GM23338 (cell line): ENCODE measurements around the gene MED1. TPM values are rescaled to one million over a fixed set of nuclear protein-coding genes. Genes with fewer than 3 reads are reported as not detected.

Source experiments
- ATAC-seq: fragments of 200-7000 bp; cut with Tn5 transposase; 3 replicates; pipeline ENCODE4 v1.9.1; 2020
- DNase-seq: peaks from one replicate; pipeline ENCODE4 v3.0.0-alpha.2; 2015; ENCODE audit warnings: low spot score
- H2AFZ ChIP-seq: fragments of 200-600 bp; sonication (generic); 2 replicates; pipeline ENCODE4 v1.8.0; 2016; ENCODE audit warnings: antibody characterized with exemption, mild to moderate bottlenecking, moderate library complexity
- H3F3A ChIP-seq: fragments of 200-600 bp; sonication (generic); replicated peaks from 2 replicates; pipeline ENCODE4 v1.8.0; 2017; ENCODE audit warnings: antibody characterized with exemption, mixed run types, low read depth
- H3K27ac ChIP-seq: fragments of 200-600 bp; sonication (generic); 2 replicates; pipeline ENCODE4 v1.6.1; 2016; ENCODE audit warnings: low read depth
- H3K27me3 ChIP-seq: fragments of 200-600 bp; sonication (generic); 2 replicates; pipeline ENCODE4 v1.8.0; 2016; ENCODE audit warnings: mild to moderate bottlenecking, mixed run types, moderate library complexity; ENCODE audit not compliant: insufficient read depth
- H3K36me3 ChIP-seq: fragments of 200-600 bp; sonication (generic); 2 replicates; pipeline ENCODE4 v1.8.0; 2016; ENCODE audit warnings: mild to moderate bottlenecking; ENCODE audit not compliant: insufficient read depth
- H3K4me1 ChIP-seq: fragments of 200-600 bp; sonication (generic); 2 replicates; pipeline ENCODE4 v1.8.0; 2016; ENCODE audit warnings: mild to moderate bottlenecking, moderate library complexity; ENCODE audit not compliant: insufficient read depth
- H3K4me2 ChIP-seq: fragments of 200-600 bp; sonication (generic); 2 replicates; pipeline ENCODE4 v1.7.1; 2017; ENCODE audit warnings: mixed run types
- H3K4me3 ChIP-seq: fragments of 200-600 bp; sonication (generic); 2 replicates; pipeline ENCODE4 v1.6.1; 2016; ENCODE audit warnings: mixed run types
- H3K79me2 ChIP-seq: fragments of 200-600 bp; sonication (generic); replicated peaks from 2 replicates; pipeline ENCODE4 v1.8.0; 2017; ENCODE audit warnings: mild to moderate bottlenecking; ENCODE audit not compliant: insufficient read depth
- H3K9me2 ChIP-seq: fragments of 200-600 bp; sonication (generic); 2 replicates; pipeline ENCODE4 v1.8.0; 2017; ENCODE audit not compliant: insufficient read depth
- H4K20me1 ChIP-seq: fragments of 200-600 bp; sonication (generic); replicated peaks from 2 replicates; pipeline ENCODE4 v1.8.0; 2017; ENCODE audit warnings: mild to moderate bottlenecking; ENCODE audit not compliant: insufficient read depth
- H3K27ac Mint-ChIP-seq: 2 replicates; pipeline ENCODE4 v1.8.0; 2020; ENCODE audit warnings: inconsistent platforms, mild to moderate bottlenecking, moderate library complexity, mixed read lengths
- H3K27me3 Mint-ChIP-seq: 3 replicates; pipeline ENCODE4 v1.8.0; 2022; ENCODE audit warnings: low read depth, mild to moderate bottlenecking, moderate library complexity, mixed read lengths, inconsistent platforms; ENCODE audit not compliant: insufficient read depth, poor library complexity
- H3K36me3 Mint-ChIP-seq: 3 replicates; pipeline ENCODE4 v1.8.0; 2021; ENCODE audit warnings: low read depth, mild to moderate bottlenecking, inconsistent platforms, moderate library complexity, mixed read lengths
- H3K4me1 Mint-ChIP-seq: 3 replicates; pipeline ENCODE4 v1.8.0; 2020; ENCODE audit warnings: mild to moderate bottlenecking, inconsistent platforms, mixed read lengths
- H3K4me3 Mint-ChIP-seq: 3 replicates; pipeline ENCODE4 v1.8.0; 2021; ENCODE audit warnings: moderate library complexity, mild to moderate bottlenecking, inconsistent platforms, mixed read lengths
- H3K9me3 Mint-ChIP-seq: 3 replicates; pipeline ENCODE4 v1.8.0; 2020; ENCODE audit warnings: moderate library complexity, mild to moderate bottlenecking, inconsistent platforms, mixed read lengths
- CREB1 ChIP-seq: fragments of 250-450 bp; sonication (Bioruptor Pico); IDR thresholded peaks from 2 replicates; pipeline ENCODE4 v1.5.0; 2020; ENCODE audit warnings: low read depth, mild to moderate bottlenecking, moderate library complexity
- CTCF ChIP-seq, 2 experiments: fragments of 200-600 bp in 1 of 2; sonication (generic) in 1 of 2; conservative IDR thresholded peaks; 2 replicates each; pipeline versions ENCODE4 v1.5.1 to v1.6.1; 2016 to 2017; ENCODE audit warnings: antibody characterized with exemption in 2 of 2, low read depth in 2 of 2, mild to moderate bottlenecking in 2 of 2, moderate library complexity in 1 of 2
- ETS1 ChIP-seq: IDR thresholded peaks from 2 replicates; pipeline ENCODE4 v1.6.1; 2016; ENCODE audit warnings: antibody characterized with exemption
- EZH2 ChIP-seq: fragments of 200-600 bp; sonication (generic); IDR thresholded peaks from one replicate; pipeline ENCODE4 v1.8.0; 2017; ENCODE audit warnings: antibody characterized with exemption, mild to moderate bottlenecking, low read depth; ENCODE audit not compliant: unreplicated experiment
- EZH2phosphoT487 ChIP-seq: fragments of 200-600 bp; sonication (generic); IDR thresholded peaks from one replicate; pipeline ENCODE4 v1.8.1; 2018; ENCODE audit warnings: antibody characterized with exemption; ENCODE audit not compliant: unreplicated experiment
- JUNB ChIP-seq: IDR thresholded peaks from one replicate; pipeline ENCODE4 v1.6.1; 2016; ENCODE audit warnings: antibody characterized with exemption; ENCODE audit not compliant: unreplicated experiment
- NANOG ChIP-seq: IDR thresholded peaks from 2 replicates; pipeline ENCODE4 v1.6.1; 2016; ENCODE audit warnings: antibody characterized with exemption, borderline replicate concordance
- POLR2AphosphoS5 ChIP-seq: IDR thresholded peaks from 2 replicates; pipeline ENCODE4 v1.6.1; 2016; ENCODE audit warnings: antibody characterized with exemption, low read depth
- REST ChIP-seq: IDR thresholded peaks from one replicate; pipeline ENCODE4 v1.6.1; 2018; ENCODE audit warnings: antibody characterized with exemption; ENCODE audit not compliant: unreplicated experiment
- STAT1 ChIP-seq: IDR thresholded peaks from one replicate; pipeline ENCODE4 v1.6.1; 2016; ENCODE audit warnings: antibody characterized with exemption; ENCODE audit not compliant: unreplicated experiment
- ZNF114 ChIP-seq: fragments of 250-450 bp; sonication (Bioruptor Pico); IDR thresholded peaks from 2 replicates; pipeline ENCODE4 v1.5.0; 2020; ENCODE audit warnings: mild to moderate bottlenecking, moderate library complexity
- ZNF331 ChIP-seq: fragments of 250-450 bp; sonication (Bioruptor Pico); IDR thresholded peaks from 2 replicates; pipeline ENCODE4 v1.5.0; 2020; ENCODE audit warnings: low read depth, mild to moderate bottlenecking, moderate library complexity
- ZNF462 ChIP-seq: fragments of 250-450 bp; sonication (Bioruptor Pico); IDR thresholded peaks from 2 replicates; pipeline ENCODE4 v1.5.0; 2020; ENCODE audit warnings: mild to moderate bottlenecking, moderate library complexity
- polyA plus RNA-seq: library from polyadenylated mRNA; unstranded; fragments of >200 nt; fragmentation: Nextera tagmentation; extraction: Ambion mirVana; gene quantifications from 2 replicates; pipeline ENCODE4 v1.2.1, GENCODE V29; 2016
- total RNA-seq: library from RNA; depleted of rRNA; stranded (reverse); fragments of >200 nt; shearing (Covaris generic); gene quantifications from 2 replicates; pipeline ENCODE4 v1.2.3, GENCODE V29; 2014

Gene MED1
- total and polyA plus RNA-seq, 2 experiments from 2014 or later, result 19.0 to 42.3 TPM

- H3K4me3 ChIP-seq, result no peak overlapping the region
- Mint-ChIP-seq H3K27me3 (peaks cover 3% of the 10 kb centered on the region), H3K36me3 (no peaks in the 10 kb centered on the region), H3K27ac (no peak overlapping the region), H3K4me3 (no peak overlapping the region), H3K4me1 (no peaks in the 10 kb centered on the region), H3K9me3 (no peaks in the 10 kb centered on the region)
- no peak overlapping the region for H3K4me2 ChIP-seq
- DNase-seq, result no peak
- no peaks in the 10 kb centered on the region for H3K27me3 ChIP-seq
- no peaks in the 10 kb centered on the region for H3K9me2 ChIP-seq
- no peaks in the 10 kb centered on the region for H3K4me1 ChIP-seq
- H4K20me1 ChIP-seq, result 0 out of 2 replicates have a peak, but pooled peaks cover 5% of the 10 kb centered on the region
- TF ChIP-seq NANOG (no peak), EZH2phosphoT487 (no peak), EZH2 (no peak), POLR2AphosphoS5 (no peak), ZNF114 (CRISPR knock-in tag) (no peak), JUNB (no peak), STAT1 (no peak), ZNF462 (CRISPR knock-in tag) (no peak), REST (no peak), CREB1 (no peak), ZNF331 (CRISPR knock-in tag) (no peak), CTCF (conservative IDR thresholded peaks at IDR 0.05; ENCODE audit: low read depth in 2 of 2) (no peak), ETS1 (no peak)
- H3F3A ChIP-seq, result no peaks in the 10 kb centered on the region
- H3K27ac ChIP-seq, result no peak overlapping the region
- H3K79me2 ChIP-seq, result no peaks in the 10 kb centered on the region
- no peaks in the 10 kb centered on the region for H3K36me3 ChIP-seq
- H2AFZ ChIP-seq, result no peak overlapping the region
- ATAC-seq, result no peak
Measured at GRCh38 chr17:39393736-39394135, 57.3 kb downstream of the MED1 start.
